ENCODE data around the gene QRFP. TPM values are rescaled to one million over a fixed set of nuclear protein-coding genes. Genes with fewer than 3 reads are reported as not detected.

Gene QRFP
- total and polyA plus RNA-seq, 2 of the 8 experiments (the other 6 are each of a cell fraction or from before 2014, with no cell fraction given), result not detected

- Histone ChIP-seq H4K8ac (ENCODE audit: extremely low read depth, insufficient read depth, low read length) (no peak overlapping the region), H2BK15ac (ENCODE audit: low read length) (no peak overlapping the region), H3K4me1 (replicated peaks in 1 of 4; ENCODE audit: control insufficient read depth in 3 of 4, insufficient read depth in 4 of 4, low read length in 3 of 4) (no peaks in the 10 kb centered on the region), H2BK20ac (ENCODE audit: low read length) (no peak overlapping the region), H3K27ac (ENCODE audit: low read depth, low read length) (no peak overlapping the region), H3K36me3 (ENCODE audit: control insufficient read depth in 2 of 4, insufficient read depth in 4 of 4, low read length in 3 of 4) (peaks cover 5 to 16% (median 6%) of the 10 kb centered on the region in 4 experiments; a peak in 6 of 8 replicates), H4K20me1 (replicated peaks in 1 of 2; ENCODE audit: control insufficient read depth in 1 of 2, insufficient read depth in 2 of 2, low read length in 2 of 2) (peaks cover 9 to 17% of the 10 kb centered on the region in 2 experiments), H3K27me3 (replicated peaks in 1 of 4; ENCODE audit: control insufficient read depth in 3 of 4, extremely low read depth in 1 of 4, insufficient read depth in 3 of 4, low read length in 3 of 4) (no peaks in the 10 kb centered on the region), H3K23ac (ENCODE audit: insufficient read length) (no peak overlapping the region), H4K91ac (replicated peaks; ENCODE audit: insufficient read length, low read length) (no peak overlapping the region), H2AFZ (ENCODE audit: low read length) (no peak overlapping the region), H3K56ac (replicated peaks; ENCODE audit: insufficient read length, low read depth, low read length) (no peak overlapping the region), H3K9me3 (ENCODE audit: insufficient read depth in 2 of 2, low read depth in 1 of 2, low read length in 1 of 2) (no peaks in the 10 kb centered on the region), H3K4me2 (ENCODE audit: insufficient read depth in 1 of 2, low read depth in 2 of 2, low read length in 2 of 2) (no peak overlapping the region), H2BK12ac (ENCODE audit: low read depth, low read length) (no peak overlapping the region), H2AK5ac (ENCODE audit: low read depth, low read length) (no peak overlapping the region), H2BK120ac (replicated peaks; ENCODE audit: low read depth, low read length) (no peak overlapping the region), H3K18ac (ENCODE audit: extremely low read depth, low read length) (no peak overlapping the region), H3K23me2 (ENCODE audit: low read depth, low read length) (no peaks in the 10 kb centered on the region), H3K79me1 (ENCODE audit: low read depth, low read length) (peaks cover 5% of the 10 kb centered on the region; the same call in 1 of the 2 replicates), H3K79me2 (ENCODE audit: control insufficient read depth in 1 of 2, insufficient read depth in 2 of 2, low read length in 2 of 2) (peaks cover 4 to 34% of the 10 kb centered on the region in 2 experiments; a peak in 3 of 4 replicates), H2BK5ac (ENCODE audit: low read depth, low read length) (no peak overlapping the region), H3K4me3 (ENCODE audit: extremely low read depth in 1 of 4, insufficient read depth in 2 of 4, low read depth in 3 of 4, low read length in 4 of 4) (no peak overlapping the region), H4K5ac (ENCODE audit: insufficient read length, low read depth, low read length) (no peak overlapping the region), H3K9ac (replicated peaks in 1 of 4; ENCODE audit: extremely low read depth in 1 of 4, low read depth in 3 of 4, low read length in 3 of 4) (no peak overlapping the region), H3K4ac (replicated peaks; ENCODE audit: insufficient read length, low read depth, low read length) (no peak overlapping the region), H3K14ac (ENCODE audit: insufficient read length) (no peak overlapping the region)
- WGBS, 2 experiments (ENCODE audit: extremely low coverage in 1 of 2, insufficient coverage in 1 of 2, insufficient read length in 1 of 2, insufficient replicate concordance in 2 of 2, low coverage in 1 of 2, low lambda C conversion rate in 2 of 2, missing lambda C conversion rate in 1 of 2), result 89% methylated on average over 3 of the region's 3 CpGs; no CpG with 5 or more reads in 1 of the 2 experiments
- TF ChIP-seq ZNF274 (IDR thresholded peaks at IDR 0.05; ENCODE audit: borderline replicate concordance, extremely low read depth, low read length), result no peak
- ChIA-PET POLR2A (ENCODE audit: partially characterized antibody) (interaction anchor here (1.1 to 1.9 kb wide), 8 partner anchors 16 to 172 kb away, joined by 3 to 7 read pairs (median 4); partner anchors contain the start of gene EXOSC2), CTCF (ENCODE audit: partially characterized antibody) (interaction anchor here (0.7 to 12.4 kb wide), 60 partner anchors 8 to 181 kb away, joined by 3 to 317 read pairs (median 6); partner anchors contain the start of genes EXOSC2 and FIBCD1)
- FAIRE-seq (no peak), DNase-seq (ENCODE audit: low read depth in 1 of 2, low spot score in 2 of 2) (no peak)
Measured at GRCh38 chr9:130865921-130866320, 30.7 kb downstream of the QRFP start.

Measured in H1 (cell line).